NK-92 (cell line): ENCODE results near the gene STK40.

Experiments used
- DNase-seq: peaks from one replicate; lab custom pipeline; 2025; ENCODE audit not compliant: unreplicated experiment; lab: John Stamatoyannopoulos, UW

The STK40 gene, protein sequence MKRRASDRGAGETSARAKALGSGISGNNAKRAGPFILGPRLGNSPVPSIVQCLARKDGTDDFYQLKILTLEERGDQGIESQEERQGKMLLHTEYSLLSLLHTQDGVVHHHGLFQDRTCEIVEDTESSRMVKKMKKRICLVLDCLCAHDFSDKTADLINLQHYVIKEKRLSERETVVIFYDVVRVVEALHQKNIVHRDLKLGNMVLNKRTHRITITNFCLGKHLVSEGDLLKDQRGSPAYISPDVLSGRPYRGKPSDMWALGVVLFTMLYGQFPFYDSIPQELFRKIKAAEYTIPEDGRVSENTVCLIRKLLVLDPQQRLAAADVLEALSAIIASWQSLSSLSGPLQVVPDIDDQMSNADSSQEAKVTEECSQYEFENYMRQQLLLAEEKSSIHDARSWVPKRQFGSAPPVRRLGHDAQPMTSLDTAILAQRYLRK

DNA sequence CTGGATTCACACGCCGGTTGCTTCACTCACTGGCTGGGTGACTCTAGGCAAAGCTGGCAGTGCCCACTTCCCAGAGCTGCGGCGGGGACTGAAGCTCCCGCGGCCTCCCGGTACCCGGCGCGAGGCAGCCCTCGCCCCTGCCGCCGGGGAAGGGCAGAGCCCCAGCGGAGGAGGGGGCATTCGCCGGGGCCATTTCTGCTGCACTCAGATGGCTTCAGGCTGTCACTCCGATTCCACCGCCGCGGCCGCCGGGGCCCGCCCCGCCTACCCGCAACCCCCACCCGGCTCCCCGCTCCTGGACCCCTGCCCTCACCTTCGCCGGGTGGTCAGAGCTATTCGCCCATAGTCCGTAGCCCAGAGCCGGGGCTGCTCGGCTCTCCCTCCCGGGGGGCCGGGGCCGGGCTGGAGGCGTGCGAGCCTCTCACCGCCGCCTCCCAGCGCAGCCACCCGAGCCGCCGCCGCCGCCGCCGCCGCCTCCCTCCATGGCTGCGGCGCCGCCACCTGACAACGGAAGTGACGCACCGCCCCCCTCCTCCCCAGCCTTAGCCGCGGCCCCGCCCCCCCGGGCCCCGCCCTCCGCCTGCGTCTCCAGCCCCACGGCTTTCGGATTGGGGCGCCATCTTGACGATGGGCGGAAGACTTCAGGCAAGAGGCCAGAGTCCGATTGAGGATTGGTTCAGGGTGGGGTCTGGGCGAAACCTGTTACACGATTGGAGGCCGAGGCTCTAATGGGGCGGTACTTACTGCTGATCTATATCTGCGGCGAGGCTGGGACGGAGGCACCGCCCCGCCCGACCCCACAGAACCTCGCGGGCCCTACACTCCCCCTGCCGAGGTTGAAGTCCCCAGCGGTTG is at the start of gene STK40:
STK40 (minus strand) TSS at position 515 of the 855 bp plus-strand sequence. CDS start 24,592 bp downstream, outside the sequence.
- peak; percentile 89 for DNase-seq

DNA sequence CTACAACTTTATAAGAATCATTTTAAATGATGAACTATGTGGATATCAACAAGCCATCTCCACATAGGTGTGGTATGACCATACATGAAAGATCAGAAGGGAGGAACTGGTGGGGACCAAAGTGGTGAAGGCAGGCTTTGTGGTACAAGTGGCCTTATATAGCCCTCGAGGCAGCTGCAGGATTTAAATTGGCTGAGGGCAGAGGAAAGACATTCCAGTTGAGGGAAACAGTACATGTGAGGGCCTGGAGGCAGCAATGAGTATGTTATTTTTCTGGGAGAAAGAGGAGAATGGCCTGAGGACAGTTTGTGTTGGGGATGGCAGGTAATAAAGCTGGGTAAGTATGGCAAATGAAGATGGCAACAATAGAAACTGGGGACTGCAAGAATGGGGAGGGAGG is 47.4 kb upstream of the STK40 start:
- no peak for DNase-seq

- no peak for DNase-seq
Measured at GRCh38 chr1:36432616-36433015, 46.9 kb upstream of the STK40 start.

GRCh38 chr1:36425791-36426190 is 40.1 kb upstream of the STK40 start:
- DNase-seq, result no peak

- DNase-seq, result no peak
Measured at GRCh38 chr1:36421649-36422048, 35.9 kb upstream of the STK40 start.

DNA sequence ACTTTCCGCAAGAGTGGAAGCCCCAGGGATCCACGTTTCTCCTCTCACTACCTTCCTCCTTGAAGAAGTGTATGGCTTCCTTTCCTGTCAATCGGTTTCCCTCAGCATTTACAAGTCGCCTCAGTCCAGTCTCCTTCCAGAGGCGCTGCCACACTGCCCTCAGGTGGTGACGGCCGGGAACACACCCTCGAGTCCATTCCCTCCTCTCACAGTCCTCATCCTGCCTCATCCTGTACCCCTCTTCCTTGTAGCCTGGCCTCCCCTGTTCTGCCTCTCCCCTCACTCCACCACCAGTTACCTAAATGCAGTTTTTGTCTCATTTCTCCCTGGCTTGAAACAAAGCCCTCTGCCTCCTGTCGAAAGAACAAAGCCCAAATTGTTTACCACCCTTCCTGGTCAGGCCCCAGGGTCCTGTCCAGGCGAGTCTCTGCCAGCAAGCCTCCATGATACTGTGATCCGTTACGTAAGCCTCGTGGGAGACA is 35.2 kb upstream of the STK40 start:
- DNase-seq, result peak; percentile 24

DNA sequence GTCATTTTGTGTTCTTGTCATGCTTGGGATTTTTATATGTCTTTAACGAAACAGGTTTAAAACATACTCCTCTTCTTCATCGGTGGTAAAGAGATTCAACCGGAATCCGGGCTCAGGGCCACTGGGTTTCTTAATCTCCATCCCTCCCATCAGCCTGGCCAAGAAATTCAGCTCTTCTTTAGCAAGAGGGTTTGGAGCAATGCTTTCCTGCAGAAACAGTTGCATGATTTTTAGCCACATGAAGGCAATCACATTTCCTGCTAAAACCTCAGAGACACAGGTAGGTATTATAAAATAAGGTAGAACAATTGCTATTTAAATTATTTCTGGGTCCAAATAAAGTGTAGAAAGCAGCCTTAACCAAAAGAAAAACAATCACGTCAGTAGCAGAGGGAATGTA is 34.7 kb upstream of the STK40 start:
- DNase-seq, result no peak

- DNase-seq, result no peak
Measured at GRCh38 chr1:36419569-36419968, 33.8 kb upstream of the STK40 start.

DNA sequence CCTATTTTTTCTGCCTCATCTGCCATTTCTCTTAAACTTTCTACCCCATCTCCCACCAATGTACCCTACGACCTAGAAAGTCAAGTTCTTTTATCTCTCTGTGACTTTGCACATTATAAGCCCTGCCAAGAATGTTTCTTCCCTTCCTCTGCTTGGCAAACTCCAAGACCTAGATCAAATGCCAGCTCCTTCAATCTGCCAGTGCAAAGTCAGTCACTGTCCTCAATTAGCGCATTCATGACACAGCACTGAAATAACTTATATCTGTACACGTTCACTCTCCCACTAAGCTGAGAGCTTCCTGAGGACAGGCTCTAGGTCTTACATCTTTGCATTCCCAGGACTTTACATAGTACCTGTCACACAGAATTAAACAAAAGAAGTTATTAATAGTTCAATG is 33.4 kb upstream of the STK40 start:
- no peak for DNase-seq

DNA sequence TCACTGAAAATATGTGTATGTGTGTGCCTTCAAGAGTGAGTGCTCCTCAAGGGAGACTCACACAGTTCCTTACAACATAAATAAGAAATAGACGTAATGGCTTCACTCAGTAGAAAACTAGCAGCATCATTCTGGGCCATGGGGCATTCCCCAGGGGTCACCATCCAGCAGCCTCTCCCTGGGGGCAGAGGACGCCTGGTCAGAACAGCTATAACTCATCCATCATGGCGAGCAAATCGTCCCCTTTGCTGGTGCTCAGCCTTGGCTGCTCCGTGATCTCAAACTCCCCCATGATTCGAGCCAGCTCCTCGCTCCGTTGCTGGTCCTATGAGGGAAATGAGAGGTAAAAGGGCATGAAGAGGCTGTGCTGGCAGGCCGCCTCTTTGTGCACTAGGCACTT is 32.2 kb upstream of the STK40 start:
- no peak for DNase-seq

DNA sequence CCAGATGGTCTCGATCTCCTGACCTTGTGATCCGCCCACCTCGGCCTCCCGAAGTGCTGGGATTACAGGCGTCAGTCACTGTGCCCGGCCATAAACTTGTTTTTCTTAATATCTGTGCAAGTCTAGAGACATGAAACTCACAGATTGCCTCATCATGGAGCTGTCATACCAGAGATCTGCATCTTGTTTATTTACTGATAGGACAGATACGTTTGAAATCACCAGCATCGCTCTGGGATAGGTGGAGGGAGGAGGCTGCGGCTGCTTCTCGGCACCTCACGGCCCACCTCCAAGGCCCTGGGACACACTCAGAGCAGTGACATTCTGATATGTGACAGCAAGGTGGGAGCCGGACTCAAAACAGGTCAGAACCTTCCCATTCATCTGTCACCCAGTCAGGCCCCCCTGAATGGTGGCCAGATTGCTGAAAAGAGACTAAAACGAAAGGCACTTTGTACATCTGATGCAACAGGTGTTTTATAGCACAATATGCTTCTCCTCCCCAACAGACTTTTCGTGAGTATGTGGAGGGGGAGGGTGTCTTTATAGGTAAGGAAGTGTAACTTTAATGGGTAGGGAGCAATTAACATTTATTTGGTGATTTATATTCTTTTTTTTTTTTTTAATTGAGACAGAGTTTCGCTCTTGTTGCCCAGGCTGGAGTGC is 30.1 kb upstream of the STK40 start:
- no peak for DNase-seq

- DNase-seq, result no peak
Measured at GRCh38 chr1:36414384-36414783, 28.7 kb upstream of the STK40 start.

DNA sequence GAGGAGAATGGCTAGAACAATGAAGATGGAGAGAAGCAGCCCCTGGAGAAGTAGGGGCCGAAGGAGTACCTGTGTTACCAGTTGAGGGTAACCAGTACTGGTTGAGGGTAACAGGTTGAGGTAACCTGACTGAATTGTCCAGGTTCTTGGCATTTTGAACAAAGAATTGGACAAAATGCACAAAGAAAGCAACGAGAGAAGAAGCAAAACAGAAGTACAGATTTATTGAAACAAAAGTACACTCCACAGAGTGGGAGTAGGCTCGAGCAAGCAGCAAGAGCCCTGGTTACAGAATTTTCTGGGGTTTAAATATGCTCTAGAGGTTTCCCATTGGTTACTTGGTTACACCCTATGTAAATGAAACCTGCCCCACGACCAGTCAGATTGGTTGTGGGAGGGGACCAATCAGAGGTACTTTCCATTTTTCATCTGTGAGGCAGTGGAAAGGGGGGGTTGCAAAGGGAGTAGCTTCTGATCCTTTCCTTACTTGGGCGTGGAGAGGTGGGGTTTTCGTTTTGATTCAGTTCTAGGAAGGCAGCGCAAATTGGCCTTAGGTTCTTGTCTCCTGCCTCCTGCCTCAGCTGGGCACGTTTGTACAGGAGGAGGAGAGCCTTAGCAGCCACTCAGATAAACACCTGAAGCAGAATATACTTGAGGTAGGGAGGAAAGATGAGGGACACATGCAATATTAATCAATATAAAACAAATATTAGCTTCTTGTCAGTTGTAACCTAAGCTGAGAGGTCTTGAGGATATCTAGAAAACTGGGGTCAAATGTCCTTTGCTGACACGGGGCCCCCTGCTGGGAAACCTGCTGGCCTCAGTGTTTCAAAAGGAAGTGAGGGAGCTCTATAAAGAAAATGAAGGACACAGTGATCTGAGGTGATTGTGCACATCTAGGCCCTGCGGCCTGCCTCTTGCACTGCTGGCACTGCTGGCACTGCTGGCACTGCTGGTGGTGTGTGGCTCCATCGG is 26.2 kb upstream of the STK40 start:
- no peak for DNase-seq

- no peak for DNase-seq
Measured at GRCh38 chr1:36408479-36408878, 22.8 kb upstream of the STK40 start.

DNA sequence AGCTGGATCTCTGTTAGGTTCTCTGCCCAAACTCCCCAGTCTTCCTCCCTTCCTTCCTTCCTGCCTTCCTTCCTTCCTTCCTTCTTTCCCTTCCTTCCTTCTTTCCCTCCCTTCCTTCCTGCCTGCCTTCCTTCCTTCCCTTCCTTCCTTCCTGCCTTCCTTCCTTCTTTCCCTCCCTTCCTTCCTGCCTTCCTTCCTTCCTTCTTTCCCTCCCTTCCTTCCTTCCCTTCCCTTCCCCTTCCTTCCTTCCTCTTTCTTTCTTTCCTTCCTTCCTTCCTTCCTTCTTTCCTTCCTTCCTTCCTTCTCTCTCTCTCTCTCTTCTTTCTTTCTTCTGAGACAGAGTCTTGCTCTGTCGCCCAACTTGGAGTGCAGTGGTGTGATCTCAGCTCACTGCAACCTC is 20.7 kb upstream of the STK40 start:
- DNase-seq, result no peak

DNA sequence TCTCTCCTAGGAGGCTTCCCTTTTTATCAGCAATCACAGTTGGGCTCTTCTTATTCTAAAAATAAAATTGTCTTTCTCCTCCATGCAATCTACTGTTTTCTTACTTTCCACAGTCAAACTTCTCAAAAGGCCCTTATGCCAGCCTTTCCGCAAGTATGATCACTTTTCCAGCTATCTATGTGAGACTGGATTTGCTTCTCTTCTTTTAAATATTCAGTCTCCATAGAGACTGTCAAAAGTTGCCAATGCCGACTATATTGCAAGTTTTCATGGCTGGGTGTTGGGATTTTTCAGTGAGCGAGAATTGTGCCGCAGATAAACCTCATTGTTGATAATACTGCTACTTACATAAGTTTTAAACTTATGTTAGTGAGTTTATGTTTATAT is 16.8 kb upstream of the STK40 start:
- DNase-seq, result no peak

GRCh38 chr1:36401602-36402503 is 16.1 kb upstream of the STK40 start:
- no peak for DNase-seq

DNA sequence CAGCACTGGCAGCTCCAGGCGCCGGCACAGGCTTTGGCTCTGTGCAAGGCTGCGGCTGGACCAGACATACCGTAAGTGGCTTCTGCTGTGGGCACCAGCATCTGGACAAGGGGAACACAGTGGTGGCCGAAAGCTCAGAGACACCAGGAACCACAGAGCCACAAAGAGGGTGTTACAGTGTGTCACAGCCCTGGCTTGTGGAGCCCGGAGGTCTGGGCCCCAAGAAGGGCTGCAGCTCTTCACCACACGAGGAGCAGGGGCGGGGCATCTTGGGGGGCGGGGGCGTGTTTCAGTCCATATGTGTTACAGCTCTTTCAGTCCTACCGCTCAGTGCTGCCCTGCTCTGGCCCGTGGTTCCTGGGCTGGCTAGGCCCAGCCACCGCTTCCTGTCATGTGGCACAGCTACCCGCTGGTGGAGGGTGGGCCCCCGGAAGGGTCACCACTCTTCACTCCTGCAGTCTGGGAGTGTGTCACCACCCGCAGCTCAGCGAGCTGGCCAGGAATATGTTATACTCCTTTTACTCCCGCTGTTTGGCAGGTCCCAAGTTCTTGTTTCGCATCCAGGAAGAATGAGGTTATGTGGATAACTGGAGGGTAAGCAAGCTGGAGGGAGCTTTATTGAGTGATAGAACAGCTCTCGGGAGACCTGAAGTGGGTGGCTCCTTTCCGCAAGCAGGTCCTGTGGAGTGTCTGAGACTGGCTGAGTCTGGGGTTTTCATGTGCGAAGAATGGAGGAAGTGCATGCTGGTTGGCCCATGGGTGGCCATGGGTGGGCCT is 15.3 kb upstream of the STK40 start:
- no peak for DNase-seq

- DNase-seq, result no peak
Measured at GRCh38 chr1:36400514-36400824, 14.7 kb upstream of the STK40 start.
